Pancreas (tissue), 10 donors: ENCODE data around the gene ATG4D. TPM values are rescaled to one million over a fixed set of nuclear protein-coding genes. Genes with fewer than 3 reads are reported as not detected.
"Not testable (repeated sequence)": the region's sequence is repeated elsewhere in the genome, so short reads cannot be mapped to it uniquely, and the experiment has no call there.

ENCODE experiments used
- ATAC-seq, 4 donors: fragments of 200-7000 bp; cut with Tn5 transposase; one replicate each; pipeline versions ENCODE4 v1.8.0 to v1.9.1; 2020; ENCODE audit warnings: mild to moderate bottlenecking in 4 of 4, moderate library complexity in 4 of 4
- DNase-seq, 6 donors: peaks; one replicate each; pipeline ENCODE4 v3.0.0-alpha.2; 2020
- FAIRE-seq: peaks from 2 replicates; lab custom pipeline; 2012; peaks lifted over from hg19 to GRCh38; lab: Jason Lieb, UNC
- H3K27ac ChIP-seq, 4 donors: fragments of 200-600 bp; sonication (generic); 1 replicate in 3 of 4; 2 replicates in 1 of 4; pipeline versions ENCODE4 v1.5.0 to v1.8.0; 2020
- H3K27me3 ChIP-seq, 4 donors: fragments of 200-600 bp; one replicate each; pipeline ENCODE4 v1.8.0; 2021
- H3K36me3 ChIP-seq, 3 donors: fragments of 200-600 bp; sonication (generic) in 1 of 3; one replicate each; pipeline versions ENCODE4 v1.5.0 to v1.8.0; 2020 to 2021
- H3K4me1 ChIP-seq, 3 donors: fragments of 200-600 bp; one replicate each; pipeline ENCODE4 v1.8.0; 2021
- H3K4me3 ChIP-seq, 4 donors: fragments of 200-600 bp; sonication (generic) in 2 of 4; one replicate each; pipeline versions ENCODE4 v1.5.0 to v1.8.0; 2020 to 2021
- H3K9me3 ChIP-seq, 4 donors: fragments of 200-600 bp; one replicate each; pipeline ENCODE4 v1.8.0; 2021
- WGBS, 2 donors: extraction: QIAGEN DNeasy Blood & Tissue Kit; methylation state at CpG; one replicate each; pipeline ENCODE4 v1.1.7; 2013; 5-methylcytosine and 5-hydroxymethylcytosine counted together
- intact Hi-C, 3 donors: fragments of 100-400 bp; cut with DNase I; formaldehyde crosslinking; loops; one replicate each; pipeline versions ENCODE4 v1.11.1 to v1.14.2; 2022
- polyA plus RNA-seq, 2 donors: library from polyadenylated mRNA; stranded (reverse); fragments of 200-250 nt; gene quantifications; one replicate each; pipeline ENCODE4 v1.2.3, GENCODE V29; 2013
- total RNA-seq, 6 donors: library from RNA; stranded (reverse); fragmentation: NEBNext Ultra II Directional in 4 of 6; extraction: Animal tissue kit (Norgen Biotek cat#: 25700) in 4 of 6; gene quantifications; one replicate each; pipeline versions ENCODE4 v1.2.1 to v1.2.4, GENCODE V29; 2021 to 2023
- TF ChIP-seq, protein P1 (sequence below), 4 donors: fragments of 200-600 bp; sonication (generic) in 3 of 4; IDR thresholded peaks; one replicate each; pipeline versions ENCODE4 v1.5.0 to v1.8.0; 2021; ENCODE audit warnings: antibody characterized with exemption in 4 of 4
- donor health status: healthy with polysubstance abuse.
- donor health status: DM: no; HTN: no; CAD: no; lungs with moderate emphysema.
- donor health status: DM: no; HTN: no; CAD: no.
- donor health status: control.
- donor health status: control.
- donor health status: Bipolar disorder and iron deficiency.
- donor health status: DM: yes; HTN: yes; CAD: no.
- donor health status: DM: no; HTN: no; CAD: no.
- donor health status: DM: no; HTN: no; CAD: no.
- donor health status: DM: yes; HTN: yes; CAD: no.

Gene ATG4D
- total and polyA plus RNA-seq, 8 donors: 12.9 to 62.1 (median 22.7) TPM

DNA sequence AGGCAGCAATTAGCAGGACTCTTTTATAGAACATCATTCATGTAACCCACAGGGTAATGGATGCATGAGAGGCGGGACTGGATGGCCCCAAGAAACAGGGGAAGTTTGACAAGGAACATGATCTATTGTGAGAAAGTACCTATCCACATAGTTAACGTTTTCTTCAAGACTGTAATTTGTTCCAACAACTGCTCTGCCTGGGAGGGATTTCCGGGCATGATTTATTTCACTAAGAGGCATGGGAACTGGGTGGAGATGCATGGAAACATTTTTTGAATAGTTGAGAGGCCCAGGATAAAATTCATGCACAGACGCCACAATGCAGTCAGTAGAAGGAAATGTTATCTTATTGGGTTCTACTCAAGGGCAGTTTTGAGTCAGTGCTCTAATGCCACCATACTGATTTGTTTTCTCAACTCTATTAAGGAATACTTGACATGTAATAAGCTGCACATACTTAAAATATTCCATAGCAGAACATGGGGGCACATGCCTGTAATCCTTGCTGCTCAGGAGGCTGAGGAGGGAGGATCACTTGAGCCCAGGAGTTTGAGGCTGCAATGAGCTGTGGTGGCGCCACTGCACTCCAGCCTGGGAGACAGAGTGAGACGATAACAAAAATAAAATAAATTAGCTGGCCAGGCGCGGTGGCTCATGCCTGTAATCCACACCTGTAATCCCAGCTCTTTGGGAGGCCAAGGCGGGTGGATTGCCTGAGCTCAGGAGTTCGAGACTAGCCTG lies 9.9 kb upstream of the ATG4D start:
- Histone ChIP-seq H3K27me3 (no peaks in the 10 kb centered on the region), H3K36me3 (no peaks in the 10 kb centered on the region), H3K4me1 (no peaks in the 10 kb centered on the region), H3K27ac (no peak overlapping the region), H3K9me3 (no peaks in the 10 kb centered on the region), H3K4me3 (no peak overlapping the region)
- intact Hi-C loops: no loop called here
- FAIRE-seq: no peak
- ATAC-seq: peak in 1 of 4 donors; percentile 23
- DNase-seq: no peak
- TF ChIP-seq, protein P1, sequence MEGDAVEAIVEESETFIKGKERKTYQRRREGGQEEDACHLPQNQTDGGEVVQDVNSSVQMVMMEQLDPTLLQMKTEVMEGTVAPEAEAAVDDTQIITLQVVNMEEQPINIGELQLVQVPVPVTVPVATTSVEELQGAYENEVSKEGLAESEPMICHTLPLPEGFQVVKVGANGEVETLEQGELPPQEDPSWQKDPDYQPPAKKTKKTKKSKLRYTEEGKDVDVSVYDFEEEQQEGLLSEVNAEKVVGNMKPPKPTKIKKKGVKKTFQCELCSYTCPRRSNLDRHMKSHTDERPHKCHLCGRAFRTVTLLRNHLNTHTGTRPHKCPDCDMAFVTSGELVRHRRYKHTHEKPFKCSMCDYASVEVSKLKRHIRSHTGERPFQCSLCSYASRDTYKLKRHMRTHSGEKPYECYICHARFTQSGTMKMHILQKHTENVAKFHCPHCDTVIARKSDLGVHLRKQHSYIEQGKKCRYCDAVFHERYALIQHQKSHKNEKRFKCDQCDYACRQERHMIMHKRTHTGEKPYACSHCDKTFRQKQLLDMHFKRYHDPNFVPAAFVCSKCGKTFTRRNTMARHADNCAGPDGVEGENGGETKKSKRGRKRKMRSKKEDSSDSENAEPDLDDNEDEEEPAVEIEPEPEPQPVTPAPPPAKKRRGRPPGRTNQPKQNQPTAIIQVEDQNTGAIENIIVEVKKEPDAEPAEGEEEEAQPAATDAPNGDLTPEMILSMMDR (IDR thresholded peaks at IDR 0.05): no peak
- 70 to 72% methylated on average over 10 of the region's 10 CpGs for WGBS, 2 donors

GRCh38 chr19:10535613-10536012 lies 8.1 kb upstream of the ATG4D start:
- H3K9me3 ChIP-seq: no peaks in the 10 kb centered on the region
- no peak for ATAC-seq
- TF ChIP-seq, protein P1 (IDR thresholded peaks at IDR 0.05): no peak
- no peak for FAIRE-seq
- no peaks in the 10 kb centered on the region for H3K36me3 ChIP-seq
- H3K27me3 ChIP-seq: no peaks in the 10 kb centered on the region
- no peak overlapping the region for H3K27ac ChIP-seq
- DNase-seq: no peak
- H3K4me3 ChIP-seq: no peak overlapping the region
- no peaks in the 10 kb centered on the region for H3K4me1 ChIP-seq
- 55 to 70% methylated on average over 6 of the region's 6 CpGs for WGBS, 2 donors
- intact Hi-C loops: no loop called here

GRCh38 chr19:10537668-10538067 lies 6.0 kb upstream of the ATG4D start:
- FAIRE-seq: no peak
- intact Hi-C loops: no loop called here
- ATAC-seq: no peak

GRCh38 chr19:10538204-10538983 lies 5.3 kb upstream of the ATG4D start:
- FAIRE-seq (no peak), DNase-seq (no peak), ATAC-seq (no peak)
- intact Hi-C loops: no loop called here
- peaks cover 0 to 3% (median 0%) of the 10 kb centered on the region in 3 donors for H3K4me1 ChIP-seq
- no peaks in the 10 kb centered on the region for H3K9me3 ChIP-seq
- 72 to 79% methylated on average over 20 of the region's 20 CpGs for WGBS, 2 donors
- H3K27ac ChIP-seq: no peak overlapping the region
- no peak overlapping the region for H3K4me3 ChIP-seq
- TF ChIP-seq, protein P1 (IDR thresholded peaks at IDR 0.05): no peak
- no peaks in the 10 kb centered on the region for H3K36me3 ChIP-seq
- H3K27me3 ChIP-seq: no peaks in the 10 kb centered on the region

More at GRCh38 chr19:10537668-10538067, 6.0 kb upstream of the ATG4D start:
- Histone ChIP-seq H3K27me3 (no peaks in the 10 kb centered on the region), H3K4me3 (no peak overlapping the region), H3K4me1 (no peaks in the 10 kb centered on the region), H3K36me3 (no peaks in the 10 kb centered on the region), H3K9me3 (no peaks in the 10 kb centered on the region), H3K27ac (no peak overlapping the region)
- TF ChIP-seq, protein P1 (IDR thresholded peaks at IDR 0.05): no peak
- WGBS, 2 donors: 73 to 80% methylated on average over 11 of the region's 11 CpGs
- no peak for DNase-seq

- DNase-seq, H3K4me1 ChIP-seq, ATAC-seq, H3K9me3 ChIP-seq, H3K4me3 ChIP-seq, H3K27me3 ChIP-seq, H3K36me3 ChIP-seq, H3K27ac ChIP-seq, FAIRE-seq, intact Hi-C loops: not testable (repeated sequence)
- WGBS, 2 donors: 73 to 83% methylated on average over 9 of the region's 9 CpGs
These were observed 4.7 kb upstream of the ATG4D start for GRCh38 chr19:10539016-10539415.
